HCT116 (cell line): ENCODE results near the gene DPEP3. TPM values are rescaled to one million over a fixed set of nuclear protein-coding genes. Genes with fewer than 3 reads are reported as not detected.

Experiments used
- ATAC-seq: fragments of 200-7000 bp; cut with Tn5 transposase; 2 replicates; pipeline ENCODE4 v1.9.1; 2020; ENCODE audit warnings: mild to moderate bottlenecking, moderate library complexity
- BruUV-seq: library from RNA; stranded (reverse); fragments of 400-500 nt; replicated peaks from 2 replicates; lab custom pipeline; 2021; lab: Mats Ljungman, UMichigan
- CTCF ChIA-PET: fragments of 300-600 bp; sonication (Branson Sonifier 250); formaldehyde crosslinking; loops from one replicate; lab custom pipeline; 2021; ENCODE audit warnings: antibody characterized with exemption; lab: Charles Lee
- POLR2A ChIA-PET: fragments of 300-600, 350-600 bp; sonication (Branson Sonifier 250); formaldehyde crosslinking; loops from one replicate; lab custom pipeline; 2021; ENCODE audit warnings: antibody characterized with exemption; lab: Charles Lee
- RAD21 ChIA-PET, 2 experiments: fragments of 300-600 bp; sonication (Branson Sonifier 250); formaldehyde crosslinking; loops; one replicate each; lab custom pipeline; 2023; ENCODE audit warnings: low total read pairs in 2 of 2; ENCODE audit not compliant: uncharacterized antibody in 2 of 2, unreplicated experiment in 2 of 2, low non-redundant PET in 1 of 2; lab: Charles Lee
- DNase-seq: peaks from one replicate; pipeline ENCODE4 v3.0.0-alpha.2; 2010; ENCODE audit warnings: low read depth, low spot score
- H2AFZ ChIP-seq: fragments of 200-600 bp; shearing (Covaris generic), sonication (generic); 2 replicates; pipeline ENCODE4 v1.6.1; 2017; ENCODE audit warnings: low read depth, mixed run types, mixed read lengths, antibody characterized with exemption, low read length; ENCODE audit not compliant: poor library complexity, severe bottlenecking
- H3K27ac ChIP-seq: 2 replicates; pipeline ENCODE4 v1.5.1; 2012; ENCODE audit warnings: low read depth, low read length
- H3K27me3 ChIP-seq: fragments of 200-600 bp; sonication (generic); 2 replicates; pipeline ENCODE4 v1.6.1; 2016; ENCODE audit warnings: mixed run types, low read length, mixed read lengths; ENCODE audit not compliant: insufficient read depth
- H3K36me3 ChIP-seq, 2 experiments: fragments of 200-500 bp in 1 of 2; fragments of 200-600 bp in 1 of 2; sonication (Bioruptor generic) in 1 of 2; sonication (generic) in 1 of 2; 2 replicates each; pipeline versions ENCODE4 v1.5.1 to v1.6.1; 2014 to 2016; ENCODE audit warnings: low read length in 2 of 2, inconsistent platforms in 1 of 2, mixed read lengths in 1 of 2, mixed run types in 1 of 2; ENCODE audit not compliant: insufficient read depth in 2 of 2, control insufficient read depth in 1 of 2
- H3K4me1 ChIP-seq, 2 experiments: fragments of 200-600 bp in 1 of 2; sonication (generic) in 1 of 2; 2 replicates each; pipeline versions ENCODE4 v1.5.1 to v1.6.1; 2012 to 2017; ENCODE audit warnings: low read length in 2 of 2, inconsistent platforms in 1 of 2, mild to moderate bottlenecking in 1 of 2, mixed read lengths in 1 of 2, mixed run types in 1 of 2, moderate library complexity in 1 of 2; ENCODE audit not compliant: insufficient read depth in 2 of 2, control insufficient read depth in 1 of 2
- H3K4me2 ChIP-seq: fragments of 200-600 bp; sonication (generic); 2 replicates; pipeline ENCODE4 v1.6.1; 2017; ENCODE audit warnings: mixed run types, low read length, mixed read lengths
- H3K4me3 ChIP-seq, 2 experiments: fragments of 200-600 bp in 1 of 2; sonication (generic) in 1 of 2; replicated peaks in 1 of 2; 2 replicates each; pipeline ENCODE4 v1.5.1; 2011 to 2016; ENCODE audit warnings: low read length in 2 of 2, control low read depth in 1 of 2, low read depth in 1 of 2, mild to moderate bottlenecking in 1 of 2, mixed read lengths in 1 of 2, mixed run types in 1 of 2
- H3K79me2 ChIP-seq: fragments of 200-600 bp; sonication (generic); 2 replicates; pipeline ENCODE4 v1.6.1; 2017; ENCODE audit warnings: mild to moderate bottlenecking, mixed run types, low read length, moderate library complexity, mixed read lengths; ENCODE audit not compliant: insufficient read depth
- H3K9ac ChIP-seq: fragments of 200-600 bp; sonication (generic); 2 replicates; pipeline ENCODE4 v1.6.1; 2016; ENCODE audit warnings: low read length, mixed read lengths
- H3K9me2 ChIP-seq: fragments of 200-600 bp; sonication (generic), shearing (Covaris generic); 2 replicates; pipeline ENCODE4 v1.6.1; 2017; ENCODE audit warnings: mixed run types, mild to moderate bottlenecking, moderate library complexity; ENCODE audit not compliant: insufficient read depth
- H3K9me3 ChIP-seq, 2 experiments: fragments of 200-500 bp in 1 of 2; fragments of 200-600 bp in 1 of 2; sonication (Bioruptor generic) in 1 of 2; sonication (generic) in 1 of 2; 2 replicates each; pipeline ENCODE4 v1.6.1; 2014 to 2017; ENCODE audit warnings: low read length in 2 of 2, mixed read lengths in 2 of 2, inconsistent platforms in 1 of 2, low read depth in 1 of 2, mild to moderate bottlenecking in 1 of 2, mixed run types in 1 of 2, moderate library complexity in 1 of 2; ENCODE audit not compliant: control insufficient read depth in 1 of 2, insufficient read depth in 1 of 2
- H4K20me1 ChIP-seq: fragments of 200-600 bp; sonication (generic), shearing (Covaris generic); 2 replicates; pipeline ENCODE4 v1.6.1; 2017; ENCODE audit warnings: mixed run types, mild to moderate bottlenecking, moderate library complexity; ENCODE audit not compliant: insufficient read depth
- TCF7L2 ChIP-seq: IDR thresholded peaks from 2 replicates; pipeline ENCODE4 v1.7.0; 2011; ENCODE audit warnings: borderline replicate concordance, inconsistent platforms; ENCODE audit not compliant: insufficient read depth, insufficient read length; ENCODE audit errors: extremely low read depth
- ZBTB33 ChIP-seq: IDR thresholded peaks from 2 replicates; pipeline ENCODE4 v1.6.1; 2011; ENCODE audit warnings: mild to moderate bottlenecking, low read length, moderate library complexity; ENCODE audit not compliant: insufficient replicate concordance; ENCODE audit errors: extremely low read depth
- intact Hi-C: fragments of 100-400 bp; cut with micrococcal nuclease; formaldehyde crosslinking; loops from 2 replicates; pipeline ENCODE4 v1.10.0; 2022
- total RNA-seq: library from RNA; stranded (reverse); gene quantifications from one replicate; pipeline ENCODE4 v1.2.1, GENCODE V29; 2021; ENCODE audit not compliant: unreplicated experiment

The DPEP3 gene
- total RNA-seq, 1 experiment from 2014 or later, result not detected

GRCh38 chr16:67965668-67966548 is 14.4 kb downstream of the DPEP3 start (continued):
- TF ChIP-seq TCF7L2, result no peak

DNA sequence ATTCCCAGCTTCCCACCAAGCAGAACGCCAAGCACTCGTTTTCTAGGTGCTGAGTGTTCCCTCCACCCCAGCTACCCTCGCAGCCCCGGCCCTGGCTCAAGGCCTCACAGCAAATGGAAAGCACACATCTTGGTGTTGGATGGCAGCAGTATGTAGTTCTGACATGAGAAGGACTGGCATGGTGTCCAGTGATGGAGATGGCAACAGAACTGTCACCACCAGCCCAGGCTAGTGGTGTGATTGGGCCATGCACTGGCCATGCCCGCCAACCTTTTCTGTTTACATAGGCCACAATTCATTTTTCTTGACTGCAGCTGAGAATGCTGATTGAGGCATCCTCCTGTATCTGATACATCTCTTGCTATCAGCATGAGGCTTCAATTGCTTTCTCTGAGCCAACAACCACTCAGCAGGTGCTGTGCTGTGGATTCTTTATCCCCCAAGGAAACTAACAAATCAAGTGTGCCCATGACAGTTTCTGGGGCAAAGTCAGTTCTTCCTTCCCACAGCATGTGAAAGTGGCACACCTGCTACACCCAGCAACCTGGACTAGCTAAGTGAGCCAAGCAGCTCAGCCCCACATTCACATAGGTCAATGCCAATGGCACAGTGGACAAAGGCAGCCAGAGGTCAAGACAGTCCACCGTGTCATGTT is 15.7 kb downstream of the DPEP3 start:
- no peak for TF ChIP-seq ZBTB33
- TF ChIP-seq, all 23 proteins: peak for 0
- H3K4me3 ChIP-seq, result no peak overlapping the region
- H3K9me3 ChIP-seq, result no peaks in the 10 kb centered on the region
- no peaks in the 10 kb centered on the region for H3K27me3 ChIP-seq
- ATAC-seq (no peak), DNase-seq (no peak)
- H2AFZ ChIP-seq, result no peak overlapping the region
- no peaks in the 10 kb centered on the region for H3K9me2 ChIP-seq
- H3K36me3 ChIP-seq, result peaks cover 6 to 8% of the 10 kb centered on the region in 2 experiments; a peak in 2 of 4 replicates
- ChIA-PET RAD21 (no interaction called here), POLR2A (no interaction called here), CTCF (no interaction called here)
- H3K4me1 ChIP-seq, result peaks cover 21 to 26% of the 10 kb centered on the region in 2 experiments
- H3K4me2 ChIP-seq, result no peak overlapping the region
- no peak overlapping the region for H3K9ac ChIP-seq
- H4K20me1 ChIP-seq, result no peaks in the 10 kb centered on the region
- peaks cover 32% of the 10 kb centered on the region for H3K79me2 ChIP-seq
- intact Hi-C loops, result no loop called here
- no TSS peak for BruUV-seq
- H3K27ac ChIP-seq, result no peak overlapping the region
